ENCODE measurements around the gene TMC4. TPM values are rescaled to one million over a fixed set of nuclear protein-coding genes. Genes with fewer than 3 reads are reported as not detected.
A peak's percentile ranks its signal among the peaks of the same experiment; 100 is the strongest.
"Not testable (repeated sequence)": the region's sequence is repeated elsewhere in the genome, so short reads cannot be mapped to it uniquely, and the experiment has no call there.

The TMC4 gene
- total and polyA plus RNA-seq, 7 donors = 0.66 to 55.4 (median 13.9) TPM; not detected in 2

DNA sequence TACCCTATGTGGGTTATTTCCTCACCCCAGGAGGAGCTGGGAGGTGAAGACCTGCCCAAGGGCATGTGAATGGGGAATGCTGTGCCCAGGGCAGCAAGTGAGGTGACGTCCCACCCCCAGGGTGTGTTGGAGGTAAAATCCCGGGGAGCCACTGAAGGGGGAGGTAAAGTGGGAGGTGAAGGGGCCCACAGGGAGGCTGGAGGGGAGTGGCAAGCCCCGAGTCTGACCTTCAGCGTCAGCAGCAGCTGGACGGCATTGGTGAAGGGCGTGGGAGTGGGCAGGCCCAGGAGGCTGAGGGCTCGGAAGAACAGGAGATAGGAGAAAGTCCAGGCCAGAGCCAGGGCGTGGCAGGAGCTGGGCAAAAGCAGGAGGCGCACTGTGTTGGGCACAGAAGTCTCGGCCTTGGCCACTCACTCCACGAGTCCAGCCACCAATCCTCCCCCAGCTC, 14.0 kb upstream of the TMC4 start:
- H3K27ac ChIP-seq = no peak overlapping the region
- H3K4me3 ChIP-seq = no peak overlapping the region
- no peak for DNase-seq
- TF ChIP-seq EP300 (IDR thresholded peaks at IDR 0.05) (no peak), POLR2A (IDR thresholded peaks at IDR 0.05) (peak in 1 of 2 donors; percentile 63)
- H3K27me3 ChIP-seq = no peaks in the 10 kb centered on the region
- peaks cover 0 to 21% (median 20%) of the 10 kb centered on the region in 4 donors for H3K4me1 ChIP-seq
- peaks cover 0 to 24% (median 1%) of the 10 kb centered on the region in 4 donors for H3K36me3 ChIP-seq
- no peaks in the 10 kb centered on the region for H3K9me3 ChIP-seq
- WGBS, 2 donors = 17 to 73% methylated on average over 11 of the region's 11 CpGs
- intact Hi-C loops (cut with DNase I) = loop anchor here (5.0 kb wide), 1 partner anchor 45 kb away; no protein-coding TSS in a partner anchor

DNA sequence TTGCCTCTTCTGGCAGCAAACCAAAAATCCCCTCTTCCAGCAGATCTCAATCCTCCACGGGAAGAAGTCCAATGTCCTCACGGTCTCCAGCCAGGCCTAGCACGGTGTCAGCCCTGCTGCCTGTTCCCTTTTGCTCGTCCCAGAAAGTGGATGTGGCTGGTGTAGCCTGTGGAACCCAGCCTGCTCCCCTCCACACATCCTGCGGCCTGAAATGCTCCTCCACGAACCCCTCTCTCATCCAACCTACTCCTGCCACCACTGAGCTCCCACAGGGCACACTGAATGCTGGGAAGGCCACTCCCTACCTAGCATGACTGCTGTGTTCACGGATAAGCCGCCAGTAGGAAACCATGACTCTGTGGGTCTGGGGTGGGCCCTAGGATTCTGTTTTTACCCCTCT, 13.4 kb upstream of the TMC4 start:
- peaks cover 0 to 15% (median 14%) of the 10 kb centered on the region in 4 donors for H3K4me1 ChIP-seq
- no peak for DNase-seq
- H3K27me3 ChIP-seq = no peaks in the 10 kb centered on the region
- no peak overlapping the region for H3K27ac ChIP-seq
- intact Hi-C loops (cut with DNase I) = loop anchor here (5.0 kb wide), 1 partner anchor 46 kb away; no protein-coding TSS in a partner anchor
- TF ChIP-seq, protein P1, sequence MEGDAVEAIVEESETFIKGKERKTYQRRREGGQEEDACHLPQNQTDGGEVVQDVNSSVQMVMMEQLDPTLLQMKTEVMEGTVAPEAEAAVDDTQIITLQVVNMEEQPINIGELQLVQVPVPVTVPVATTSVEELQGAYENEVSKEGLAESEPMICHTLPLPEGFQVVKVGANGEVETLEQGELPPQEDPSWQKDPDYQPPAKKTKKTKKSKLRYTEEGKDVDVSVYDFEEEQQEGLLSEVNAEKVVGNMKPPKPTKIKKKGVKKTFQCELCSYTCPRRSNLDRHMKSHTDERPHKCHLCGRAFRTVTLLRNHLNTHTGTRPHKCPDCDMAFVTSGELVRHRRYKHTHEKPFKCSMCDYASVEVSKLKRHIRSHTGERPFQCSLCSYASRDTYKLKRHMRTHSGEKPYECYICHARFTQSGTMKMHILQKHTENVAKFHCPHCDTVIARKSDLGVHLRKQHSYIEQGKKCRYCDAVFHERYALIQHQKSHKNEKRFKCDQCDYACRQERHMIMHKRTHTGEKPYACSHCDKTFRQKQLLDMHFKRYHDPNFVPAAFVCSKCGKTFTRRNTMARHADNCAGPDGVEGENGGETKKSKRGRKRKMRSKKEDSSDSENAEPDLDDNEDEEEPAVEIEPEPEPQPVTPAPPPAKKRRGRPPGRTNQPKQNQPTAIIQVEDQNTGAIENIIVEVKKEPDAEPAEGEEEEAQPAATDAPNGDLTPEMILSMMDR (IDR thresholded peaks at IDR 0.05) = no peak
- no peak for TF ChIP-seq POLR2AphosphoS5 (IDR thresholded peaks at IDR 0.05)
- TF ChIP-seq EP300 (IDR thresholded peaks at IDR 0.05) = no peak
- TF ChIP-seq POLR2A (IDR thresholded peaks at IDR 0.05) = no peak
- 89 to 93% methylated on average over 8 of the region's 8 CpGs for WGBS, 2 donors
- peaks cover 0 to 24% (median 1%) of the 10 kb centered on the region in 4 donors for H3K36me3 ChIP-seq
- H3K9me3 ChIP-seq = no peaks in the 10 kb centered on the region
- H3K4me3 ChIP-seq = no peak overlapping the region

DNA sequence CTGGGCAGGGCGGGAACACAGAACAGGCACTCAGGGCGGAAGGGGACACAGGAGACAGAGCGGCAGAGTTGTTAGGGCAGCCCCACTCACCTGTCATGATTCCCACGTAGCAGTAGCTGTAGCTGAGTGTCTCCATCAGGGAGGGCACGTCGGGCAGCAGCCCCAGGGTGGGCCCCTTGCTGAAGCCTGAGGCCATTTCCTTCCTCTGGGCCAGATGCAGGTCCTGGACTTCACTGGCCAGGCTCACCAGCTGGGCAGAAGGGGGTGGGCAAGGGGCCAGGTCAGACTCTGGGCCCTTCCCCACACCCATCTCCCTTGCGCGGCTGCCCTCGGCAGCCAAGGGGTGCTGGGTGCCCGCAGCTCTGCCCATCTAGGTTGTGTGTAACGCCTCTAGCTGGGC, 10.5 kb upstream of the TMC4 start:
- Histone ChIP-seq H3K9me3 (no peaks in the 10 kb centered on the region), H3K4me3 (no peak overlapping the region), H3K36me3 (peaks cover 0 to 44% (median 8%) of the 10 kb centered on the region in 4 donors), H3K27ac (no peak overlapping the region), H3K4me1 (peaks cover 0 to 8% (median 5%) of the 10 kb centered on the region in 4 donors), H3K27me3 (no peaks in the 10 kb centered on the region)
- no peak for TF ChIP-seq POLR2A (IDR thresholded peaks at IDR 0.05)
- no peak for TF ChIP-seq POLR2AphosphoS5 (IDR thresholded peaks at IDR 0.05)
- TF ChIP-seq, protein P1 (IDR thresholded peaks at IDR 0.05) = no peak
- TF ChIP-seq EP300 (IDR thresholded peaks at IDR 0.05) = no peak
- no peak for DNase-seq
- 93 to 94% methylated on average over 11 of the region's 11 CpGs for WGBS, 2 donors
- intact Hi-C loops (cut with DNase I) = no loop called here

DNA sequence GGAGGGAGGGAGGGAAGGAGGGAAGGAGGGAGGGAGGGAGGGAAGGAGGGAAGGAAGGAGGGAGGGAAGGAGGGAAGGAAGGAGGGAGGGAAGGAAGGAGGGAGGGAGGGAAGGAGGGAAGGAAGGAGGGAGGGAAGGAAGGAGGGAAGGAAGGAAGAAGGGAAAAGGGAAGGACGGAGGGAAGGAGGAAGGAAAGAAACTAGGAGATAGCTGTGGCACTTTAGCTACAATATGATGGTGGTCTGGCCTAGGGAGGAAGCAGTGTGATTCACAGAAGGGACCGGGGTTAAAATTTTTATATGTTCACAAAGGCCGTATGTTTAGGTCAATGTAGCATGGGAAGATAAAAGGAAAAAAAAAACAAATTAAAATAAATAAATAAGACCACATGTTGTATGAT, 8.9 kb upstream of the TMC4 start:
- peaks cover 0 to 42% (median 9%) of the 10 kb centered on the region in 4 donors for H3K36me3 ChIP-seq
- H3K27ac ChIP-seq; H3K4me3 ChIP-seq; intact Hi-C loops (cut with DNase I); H3K27me3 ChIP-seq; DNase-seq; H3K9me3 ChIP-seq; H3K4me1 ChIP-seq: not testable (repeated sequence)
- WGBS, 2 donors = 88 to 92% methylated on average over 3 of the region's 3 CpGs

DNA sequence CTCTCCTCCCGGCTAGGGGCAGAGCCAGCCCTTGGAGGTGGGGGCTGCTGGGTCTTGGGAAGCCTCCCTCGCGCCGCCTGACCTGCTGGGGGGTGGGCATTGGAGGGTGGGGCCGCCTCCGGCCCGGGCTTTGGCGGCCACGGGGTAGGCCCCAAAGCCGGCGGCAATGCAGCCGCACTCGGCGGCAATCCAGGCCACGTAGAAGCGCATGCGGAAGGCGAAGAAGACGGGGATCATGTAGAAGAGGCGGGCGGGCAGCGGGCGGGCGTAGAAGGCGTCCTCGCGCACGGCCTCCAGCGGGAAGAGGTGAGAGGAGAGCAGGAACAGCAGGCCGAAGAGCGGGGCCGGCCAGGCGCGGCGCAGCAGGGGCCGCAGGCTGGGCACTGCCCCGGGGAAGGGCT, 7.7 kb upstream of the TMC4 start:
- TF ChIP-seq POLR2AphosphoS5 (IDR thresholded peaks at IDR 0.05) (no peak), EP300 (IDR thresholded peaks at IDR 0.05) (no peak), POLR2A (IDR thresholded peaks at IDR 0.05) (no peak)
- TF ChIP-seq, protein P1 (IDR thresholded peaks at IDR 0.05) = no peak
- Histone ChIP-seq H3K27me3 (no peaks in the 10 kb centered on the region), H3K36me3 (peaks cover 0 to 33% (median 9%) of the 10 kb centered on the region in 4 donors), H3K9me3 (no peaks in the 10 kb centered on the region), H3K4me1 (no peaks in the 10 kb centered on the region), H3K4me3 (no peak overlapping the region), H3K27ac (no peak overlapping the region)
- 95 to 96% methylated on average over 37 of the region's 37 CpGs for WGBS, 2 donors
- intact Hi-C loops (cut with DNase I) = no loop called here
- DNase-seq = no peak

DNA sequence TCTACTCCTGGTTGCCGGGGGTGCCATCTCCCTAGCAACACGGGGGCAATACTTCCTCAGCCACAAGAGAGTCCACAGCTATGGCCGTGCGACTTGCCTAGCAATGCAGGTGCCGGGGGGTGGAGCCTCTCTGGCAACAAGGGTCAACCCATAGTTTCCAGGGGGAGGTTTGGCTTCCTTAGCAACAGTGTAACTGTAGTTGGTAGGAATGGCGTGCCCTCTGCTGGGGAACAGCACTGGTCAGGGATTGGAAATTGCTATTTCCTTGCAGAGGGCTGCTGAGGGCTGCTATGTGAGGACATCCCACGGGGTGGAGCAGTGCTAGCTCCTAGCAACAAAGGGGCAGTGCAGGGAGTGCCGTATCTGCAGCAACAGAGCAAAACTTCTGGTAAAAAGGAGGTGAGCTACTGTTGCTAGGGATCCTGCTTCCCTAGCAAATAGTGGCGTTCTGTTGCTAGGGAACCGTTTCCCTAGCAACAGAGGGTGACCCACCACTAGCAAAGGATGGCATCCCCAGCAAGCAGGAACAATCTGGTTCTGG, 7.0 kb upstream of the TMC4 start:
- Histone ChIP-seq H3K27me3 (no peaks in the 10 kb centered on the region), H3K9me3 (no peaks in the 10 kb centered on the region), H3K27ac (no peak overlapping the region), H3K4me1 (no peaks in the 10 kb centered on the region), H3K4me3 (no peak overlapping the region), H3K36me3 (peaks cover 0 to 33% (median 9%) of the 10 kb centered on the region in 4 donors)
- DNase-seq = no peak
- 20 to 50% methylated on average over 10 of the region's 10 CpGs for WGBS, 2 donors
- intact Hi-C loops (cut with DNase I) = no loop called here
- TF ChIP-seq, protein P1 (IDR thresholded peaks at IDR 0.05) = no peak
- TF ChIP-seq EP300 (IDR thresholded peaks at IDR 0.05) (no peak), POLR2AphosphoS5 (IDR thresholded peaks at IDR 0.05) (no peak), POLR2A (IDR thresholded peaks at IDR 0.05) (no peak)

Measured in sigmoid colon (tissue), 7 donors.